B cell (primary cell): ENCODE data around the gene EPC1. TPM values are rescaled to one million over a fixed set of nuclear protein-coding genes. Genes with fewer than 3 reads are reported as not detected.

Experiments used
- ATAC-seq: fragments of 200-7000 bp; cut with Tn5 transposase; one replicate; pipeline ENCODE4 v1.10.0; 2021; ENCODE audit warnings: low read depth, mild to moderate bottlenecking, moderate number of reproducible peaks, moderate library complexity
- CTCF ChIA-PET: fragments of 350-600 bp; sonication (Branson Sonifier 250); formaldehyde crosslinking; loops from one replicate; lab custom pipeline; 2021; ENCODE audit warnings: antibody characterized with exemption, inconsistent platforms; lab: Charles Lee
- POLR2A ChIA-PET: fragments of 350-600 bp; sonication (Branson Sonifier 250); formaldehyde crosslinking; loops from one replicate; lab custom pipeline; 2021; ENCODE audit warnings: antibody characterized with exemption; lab: Charles Lee
- DNase-seq: peaks from one replicate; pipeline ENCODE4 v3.0.0; 2013
- H2AFZ ChIP-seq: 2 replicates; pipeline ENCODE4 v1.6.1; 2012; ENCODE audit warnings: mild to moderate bottlenecking, low read depth, low read length; ENCODE audit not compliant: insufficient read depth, poor library complexity, severe bottlenecking
- H3K27ac ChIP-seq, 2 donors: 1 replicate in 1 of 2; 2 replicates in 1 of 2; pipeline ENCODE4 v1.5.1; 2012 to 2013; ENCODE audit warnings: low read length in 2 of 2, mild to moderate bottlenecking in 2 of 2, moderate library complexity in 1 of 2
- H3K27me3 ChIP-seq, 4 experiments: fragments of 200-600 bp in 1 of 4; sonication (generic) in 1 of 4; replicated peaks in 1 of 4; 1 replicate in 2 of 4; 2 replicates in 2 of 4; pipeline versions ENCODE4 v1.6.1 to v1.7.0; 2013 to 2016; ENCODE audit warnings: low read length in 3 of 4, mild to moderate bottlenecking in 2 of 4, mixed read lengths in 1 of 4, moderate library complexity in 1 of 4; ENCODE audit not compliant: insufficient read depth in 4 of 4, control insufficient read depth in 3 of 4; ENCODE audit errors: control extremely low read depth in 1 of 4
- H3K36me3 ChIP-seq, 2 experiments: replicated peaks in 1 of 2; 1 replicate in 1 of 2; 2 replicates in 1 of 2; pipeline versions ENCODE4 v1.6.1 to v1.7.1; 2013; ENCODE audit warnings: low read length in 1 of 2; ENCODE audit not compliant: insufficient read depth in 2 of 2, control insufficient read depth in 1 of 2; ENCODE audit errors: control extremely low read depth in 1 of 2, extremely low read depth in 1 of 2
- H3K4me1 ChIP-seq, 2 donors: fragments of 200-600 bp in 1 of 2; sonication (generic) in 1 of 2; 1 replicate in 1 of 2; 2 replicates in 1 of 2; pipeline versions ENCODE4 v1.5.1 to v1.6.1; 2013 to 2017; ENCODE audit warnings: low read length in 2 of 2; ENCODE audit not compliant: control insufficient read depth in 2 of 2, insufficient read depth in 2 of 2
- H3K4me2 ChIP-seq: replicated peaks from 2 replicates; pipeline ENCODE3; 2012; ENCODE audit warnings: mild to moderate bottlenecking, low read depth, low read length; ENCODE audit not compliant: poor library complexity, severe bottlenecking
- H3K4me3 ChIP-seq, 5 experiments: fragments of 200-600 bp in 1 of 5; sonication (generic) in 1 of 5; 1 replicate in 3 of 5; 2 replicates in 2 of 5; pipeline versions ENCODE4 v1.5.1 to v1.7.0; 2011 to 2016; ENCODE audit warnings: low read length in 4 of 5, mild to moderate bottlenecking in 4 of 5, low read depth in 2 of 5, control low read depth in 1 of 5, moderate library complexity in 1 of 5; ENCODE audit not compliant: insufficient read depth in 1 of 5; ENCODE audit errors: control extremely low read depth in 1 of 5, extremely low read depth in 1 of 5
- H3K79me2 ChIP-seq: fragments of 200-600 bp; sonication (generic); one replicate; pipeline ENCODE4 v1.6.0; 2016; ENCODE audit warnings: low read length; ENCODE audit not compliant: control insufficient read depth, insufficient read depth
- H3K9ac ChIP-seq: fragments of 200-600 bp; sonication (generic); 2 replicates; pipeline ENCODE4 v1.6.1; 2017; ENCODE audit warnings: mild to moderate bottlenecking, low read length, moderate library complexity
- H3K9me3 ChIP-seq, 3 donors: one replicate each; pipeline versions ENCODE4 v1.6.1 to v1.7.1; 2013; ENCODE audit warnings: low read length in 2 of 3; ENCODE audit not compliant: control insufficient read depth in 2 of 3, insufficient read depth in 1 of 3; ENCODE audit errors: control extremely low read depth in 1 of 3
- H4K20me1 ChIP-seq: 2 replicates; pipeline ENCODE4 v1.6.0; 2012; ENCODE audit warnings: mild to moderate bottlenecking, low read length; ENCODE audit not compliant: insufficient read depth, control insufficient read depth, poor library complexity, severe bottlenecking
- H3K27ac Mint-ChIP-seq: one replicate; pipeline ENCODE4 v1.8.0; 2021; ENCODE audit warnings: mixed read lengths
- H3K27me3 Mint-ChIP-seq: one replicate; pipeline ENCODE4 v1.8.0; 2021; ENCODE audit warnings: mixed read lengths
- H3K4me1 Mint-ChIP-seq: one replicate; pipeline ENCODE4 v1.8.0; 2021; ENCODE audit warnings: mixed read lengths
- H3K4me3 Mint-ChIP-seq: one replicate; pipeline ENCODE4 v1.8.0; 2021; ENCODE audit warnings: mixed read lengths
- H3K9me3 Mint-ChIP-seq: one replicate; pipeline ENCODE4 v1.8.0; 2022; ENCODE audit warnings: mixed read lengths; ENCODE audit not compliant: insufficient read depth
- CTCF ChIP-seq: fragments of 200-600 bp; IDR thresholded peaks from one replicate; pipeline ENCODE4 v1.8.0; 2022; ENCODE audit warnings: antibody characterized with exemption, mild to moderate bottlenecking
- EZH2 ChIP-seq: IDR thresholded peaks from 2 replicates; pipeline ENCODE4 v1.6.1; 2012; ENCODE audit warnings: borderline replicate concordance, low read depth, mild to moderate bottlenecking, moderate library complexity, low read length; ENCODE audit not compliant: insufficient read depth, poor library complexity, severe bottlenecking
- WGBS: methylation state at CpG from one replicate; pipeline ENCODE4 v1.1.5; 2013; ENCODE audit warnings: missing lambda C conversion rate; ENCODE audit not compliant: insufficient coverage; 5-methylcytosine and 5-hydroxymethylcytosine counted together
- intact Hi-C: fragments of 100-400 bp; cut with micrococcal nuclease; formaldehyde crosslinking; loops from one replicate; pipeline ENCODE4 v1.10.0; 2022
- polyA plus RNA-seq: library from polyadenylated mRNA; depleted of rRNA; stranded (reverse); fragments of >200 nt; gene quantifications from 2 replicates; pipeline ENCODE4 v1.2.3, GENCODE V29; 2012
- total RNA-seq, 2 donors: library from RNA; stranded (reverse); fragments of 120-200 nt in 1 of 2; gene quantifications; 1 replicate in 1 of 2; 2 replicates in 1 of 2; pipeline versions ENCODE4 v1.2.3 to v1.2.4, GENCODE V29; 2013 to 2022

The EPC1 gene
- total and polyA plus RNA-seq, 2 donors (not counting 1 experiment from before 2014, with no cell fraction given) = 120 to 220 TPM

GRCh38 chr10:32346134-32346550 lies 816 bp downstream of the EPC1 start:
- intact Hi-C loops = loop anchor here (1.0 to 10.0 kb wide), 9 partner anchors 13 to 1911 kb away; partner anchors contain the start of genes ARHGAP12, KIF5B and MAP3K8
- peaks cover 70% of the 10 kb centered on the region for H3K79me2 ChIP-seq
- under 1% methylated on average over 30 of the region's 30 CpGs for WGBS

More at GRCh38 chr10:32346134-32346550, 816 bp downstream of the EPC1 start:
- Histone ChIP-seq H3K9ac (peak overlapping the region; percentile 100), H3K27ac (peak overlapping the region; percentile 99 to 100), H3K9me3 (no peaks in the 10 kb centered on the region), H2AFZ (peak overlapping the region; percentile 88), H3K4me2 (peak overlapping the region; percentile 87), H3K4me3 (peak overlapping the region; percentile 82 to 100 (median 98)), H3K4me1 (peaks cover 38 to 51% of the 10 kb centered on the region in 2 donors), H4K20me1 (peaks cover 40% of the 10 kb centered on the region), H3K36me3 (peaks cover 10% of the 10 kb centered on the region in 2 experiments), H3K27me3 (no peaks in the 10 kb centered on the region)
- H3K4me1 Mint-ChIP-seq = peaks cover 69% of the 10 kb centered on the region
- ATAC-seq (peak; percentile 84), DNase-seq (peak; percentile 97)
- no peaks in the 10 kb centered on the region for H3K27me3 Mint-ChIP-seq
- TF ChIP-seq EZH2 (no peak), CTCF (peak; percentile 94)
- no peaks in the 10 kb centered on the region for H3K9me3 Mint-ChIP-seq
- peak overlapping the region; percentile 97 for H3K4me3 Mint-ChIP-seq
- H3K27ac Mint-ChIP-seq = peak overlapping the region; percentile 100
- CTCF ChIA-PET = interaction anchor here (0.6 to 4.7 kb wide), 17 partner anchors 10 to 90 kb away, joined by 3 to 59 read pairs (median 4); no protein-coding TSS in a partner anchor
- POLR2A ChIA-PET = interaction anchor here (0.7 to 1.2 kb wide), 3 partner anchors 9 to 90 kb away, joined by 3 to 22 read pairs (median 3); no protein-coding TSS in a partner anchor
